Transverse colon (tissue), 4 donors: Measurements from ENCODE around the gene MCTP2.

ENCODE experiments used
- CTCF ChIP-seq, 5 experiments: fragments of 200-600 bp in 3 of 5; fragments of 450-650 bp in 2 of 5; sonication (generic) in 3 of 5; IDR thresholded peaks; 1 replicate in 2 of 5; 2 replicates in 3 of 5; pipeline ENCODE4 v1.5.1; 2016 to 2017; ENCODE audit warnings: antibody characterized with exemption in 5 of 5, inconsistent platforms in 3 of 5, mild to moderate bottlenecking in 2 of 5, moderate library complexity in 1 of 5
- EP300 ChIP-seq: sonication (generic); formaldehyde crosslinking; IDR thresholded peaks from one replicate; pipeline ENCODE4 v1.6.1; 2017; ENCODE audit warnings: antibody characterized with exemption, low read depth
- POLR2AphosphoS5 ChIP-seq, 3 donors: sonication (generic); formaldehyde crosslinking; IDR thresholded peaks; one replicate each; pipeline ENCODE4 v1.6.1; 2016; ENCODE audit warnings: antibody characterized with exemption in 3 of 3

DNA sequence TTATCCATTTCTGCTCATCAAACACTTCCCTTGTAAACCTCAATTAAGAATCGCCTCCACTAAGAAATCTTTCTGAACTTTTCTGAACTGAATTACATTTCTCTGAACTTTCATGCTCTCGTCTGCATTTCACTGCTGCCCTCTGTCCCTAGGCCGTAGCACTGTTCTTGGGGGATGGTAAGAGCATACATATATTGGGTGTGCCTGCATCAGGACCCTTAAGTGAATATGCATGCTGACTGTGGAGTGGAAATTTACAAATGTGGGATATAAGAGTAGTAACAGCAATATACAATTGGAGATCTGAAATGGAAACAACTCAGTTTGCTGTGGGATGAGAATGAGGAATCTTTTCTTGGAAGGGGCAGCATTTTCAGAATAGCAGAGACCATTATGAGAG, 148.6 kb downstream of the MCTP2 start:
- TF ChIP-seq EP300 (no peak), CTCF (IDR thresholded peaks at IDR 0.05) (no peak), POLR2AphosphoS5 (IDR thresholded peaks at IDR 0.05) (no peak)
